Measurements from ENCODE around the gene TMEM131.

GRCh38 chr2:98015671-98016070, 19.9 kb upstream of the TMEM131 start:
- TF ChIP-seq CTCF (IDR thresholded peaks at IDR 0.05; ENCODE audit: low read depth, low read length): peak; percentile 28; the same call in 1 of the 2 replicates
- no peak for TF ChIP-seq EZH2phosphoT487 (IDR thresholded peaks at IDR 0.05; ENCODE audit: low read depth)

Measured in OCI-LY3 (cell line).